ENCODE data around the gene CP.

GRCh38 chr3:149266736-149267135 is 45.1 kb upstream of the CP start:
- no peak for TF ChIP-seq CTCF (IDR thresholded peaks at IDR 0.05)
- TF ChIP-seq EZH2 (IDR thresholded peaks at IDR 0.05; ENCODE audit: borderline replicate concordance, insufficient read depth, low read depth, low read length, poor library complexity, severe bottlenecking), result no peak

Data from B cell (primary cell).